ENCODE data around the gene GORASP2.

GORASP2 gene

DNA sequence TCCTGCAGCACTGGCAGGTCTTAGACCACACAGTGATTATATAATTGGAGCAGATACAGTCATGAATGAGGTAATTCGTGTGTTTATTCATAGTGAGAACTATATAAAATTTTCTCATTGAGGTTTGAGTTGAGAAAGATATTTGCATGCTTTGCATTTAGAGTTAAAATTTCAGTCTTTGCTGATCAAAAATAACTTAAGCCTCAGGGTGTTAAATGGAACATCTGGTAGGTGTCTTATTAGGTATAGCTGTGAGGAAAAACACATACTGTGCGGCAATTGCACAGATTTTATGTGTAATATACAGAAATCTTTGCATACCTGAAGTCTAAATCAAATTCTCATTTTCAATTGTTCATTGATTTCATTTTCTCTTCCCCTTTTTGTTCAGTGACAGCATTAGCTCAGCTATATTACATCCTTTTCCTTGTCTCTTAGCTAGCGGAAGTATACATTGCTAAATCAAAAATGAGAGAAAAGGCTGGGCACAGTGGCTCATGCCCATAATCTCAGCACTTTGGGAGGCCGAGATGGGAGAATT is 21.2 kb downstream of the GORASP2 start:
- H3K4me3 ChIP-seq (ENCODE audit: low read depth, low read length), result no peak overlapping the region
- DNase-seq (ENCODE audit: low read depth), result no peak

DNA sequence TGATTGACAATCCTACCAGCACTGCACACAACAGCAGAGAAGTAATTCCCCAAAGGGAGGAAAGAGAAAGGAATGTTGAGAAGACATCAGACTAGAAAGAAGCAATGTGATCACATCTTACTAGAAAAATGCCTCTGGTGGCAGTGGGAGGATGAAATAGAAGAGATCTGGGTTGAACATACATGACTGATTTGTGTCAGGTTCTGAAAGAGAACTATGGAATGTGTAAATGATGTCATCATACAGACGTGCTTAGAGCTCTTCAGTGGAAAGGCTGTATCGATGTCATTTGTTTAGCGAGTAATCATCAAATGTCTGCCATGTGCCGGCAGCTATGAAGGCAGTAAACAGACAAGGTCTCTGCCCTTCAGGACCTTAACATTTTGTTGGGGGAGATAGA is 24.9 kb downstream of the GORASP2 start:
- no peak for DNase-seq (ENCODE audit: low read depth)
- H3K4me3 ChIP-seq (ENCODE audit: low read depth, low read length), result no peak overlapping the region

DNA sequence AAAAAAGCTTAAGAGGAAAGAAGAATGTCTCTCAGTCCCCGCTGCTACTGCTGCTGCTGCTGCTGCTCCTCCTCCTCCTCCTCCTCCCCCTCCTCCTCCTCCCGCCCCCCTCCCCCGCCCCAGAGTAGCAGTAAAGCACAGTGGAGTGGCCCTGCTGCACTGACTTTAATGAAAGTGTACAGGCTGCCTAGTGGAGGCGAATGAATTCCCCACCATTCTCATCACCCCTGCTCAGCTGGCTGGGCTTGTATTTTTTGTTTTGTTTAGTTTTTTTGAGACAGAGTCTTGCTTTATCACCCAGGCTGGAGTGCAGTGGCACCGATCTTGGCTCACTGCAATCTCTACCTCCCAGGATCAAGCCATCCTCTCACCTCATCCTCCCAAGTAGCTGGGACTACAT is 34.3 kb downstream of the GORASP2 start:
- no peak for DNase-seq (ENCODE audit: low read depth)

DNA sequence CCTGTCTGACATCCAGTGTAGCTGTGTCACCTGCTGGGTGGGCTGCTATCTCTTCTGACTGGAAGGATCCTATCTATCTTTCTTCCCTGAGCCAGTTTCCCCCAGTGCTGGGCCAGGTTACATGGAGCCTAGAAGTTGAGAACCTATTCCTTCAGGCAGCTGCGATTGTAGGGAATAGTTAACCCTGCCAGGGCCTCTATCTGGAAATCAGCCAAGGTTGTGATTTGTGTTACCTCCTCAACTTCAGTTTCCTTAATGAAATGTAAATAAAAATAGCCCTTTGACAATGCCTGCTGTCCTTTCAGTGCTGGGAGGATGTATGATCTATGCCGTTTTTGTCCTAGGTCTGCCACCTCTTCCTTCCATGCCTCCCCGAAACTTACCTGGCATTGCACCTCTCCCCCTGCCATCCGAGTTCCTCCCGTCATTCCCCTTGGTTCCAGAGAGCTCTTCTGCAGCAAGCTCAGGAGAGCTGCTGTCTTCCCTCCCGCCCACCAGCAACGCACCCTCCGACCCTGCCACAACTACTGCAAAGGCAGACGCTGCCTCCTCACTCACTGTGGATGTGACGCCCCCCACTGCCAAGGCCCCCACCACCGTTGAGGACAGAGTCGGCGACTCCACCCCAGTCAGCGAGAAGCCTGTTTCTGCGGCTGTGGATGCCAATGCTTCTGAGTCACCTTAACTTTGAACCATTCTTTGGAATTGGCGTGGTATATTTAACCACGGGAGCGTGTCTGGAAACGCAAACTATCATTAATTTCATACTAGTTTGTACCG is 36.6 kb downstream of the GORASP2 start:
- no peak for DNase-seq (ENCODE audit: low read depth)
- no peak overlapping the region for H3K4me3 ChIP-seq (ENCODE audit: low read depth, low read length)

More for the DNA sequence above, 34.3 kb downstream of the GORASP2 start:
- no peak overlapping the region for H3K4me3 ChIP-seq (ENCODE audit: low read depth, low read length)

DNA sequence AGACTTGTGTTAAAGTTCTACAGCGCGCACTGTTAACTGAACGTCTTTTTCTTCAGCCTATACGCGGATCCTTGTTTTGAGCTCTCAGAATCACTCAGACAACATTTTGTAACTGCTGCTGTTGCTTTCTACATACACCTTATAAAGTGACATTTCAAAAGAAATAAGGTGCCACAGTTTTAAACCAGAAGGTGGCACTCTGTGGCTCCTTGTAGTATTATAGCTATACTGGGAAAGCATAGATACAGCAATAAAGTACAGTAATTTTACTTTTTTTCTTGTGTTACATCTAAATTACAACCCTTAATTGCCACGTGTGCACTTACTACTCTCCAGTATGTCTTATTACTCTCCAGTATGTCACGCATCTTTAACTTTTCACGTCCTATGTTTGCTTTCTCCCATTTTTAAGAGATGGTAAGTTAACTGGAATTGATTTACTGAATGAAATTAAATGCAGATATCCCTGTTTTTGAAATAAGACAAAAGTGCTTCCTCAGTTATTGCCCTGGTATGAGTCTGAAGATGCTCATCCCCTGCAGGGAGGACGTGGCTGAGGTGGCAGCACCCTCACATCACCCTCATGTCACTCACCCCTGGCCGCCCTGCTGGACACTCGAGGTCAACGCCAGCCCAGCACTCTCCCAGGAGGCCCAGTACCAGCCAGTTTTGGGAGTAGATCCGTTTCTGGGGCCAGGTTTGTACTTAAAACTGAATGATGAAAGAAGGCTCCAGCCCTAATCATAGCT is 37.8 kb downstream of the GORASP2 start:
- no peak for DNase-seq (ENCODE audit: low read depth)
- no peak overlapping the region for H3K4me3 ChIP-seq (ENCODE audit: low read depth, low read length)

DNA sequence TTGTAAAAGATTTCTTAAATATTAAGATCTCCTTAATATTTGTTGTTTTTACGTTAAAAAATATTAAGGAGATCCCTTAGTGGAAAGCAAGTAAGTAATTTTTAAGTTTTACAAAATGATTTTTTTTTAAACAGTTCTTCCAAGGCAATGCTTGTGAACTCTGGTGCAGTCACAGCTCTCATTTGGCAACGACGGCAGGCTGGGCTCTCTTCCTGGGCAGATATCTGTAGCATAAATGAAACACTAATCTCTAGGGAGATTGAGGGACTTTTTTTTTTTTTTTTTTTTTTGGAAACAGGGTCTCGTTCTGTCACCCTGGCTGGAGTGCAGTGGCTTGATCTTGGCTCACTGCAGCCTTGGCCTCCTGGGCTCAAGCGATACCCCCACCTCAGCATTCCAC is 38.5 kb downstream of the GORASP2 start:
- no peak for DNase-seq (ENCODE audit: low read depth)
- no peak overlapping the region for H3K4me3 ChIP-seq (ENCODE audit: low read depth, low read length)

DNA sequence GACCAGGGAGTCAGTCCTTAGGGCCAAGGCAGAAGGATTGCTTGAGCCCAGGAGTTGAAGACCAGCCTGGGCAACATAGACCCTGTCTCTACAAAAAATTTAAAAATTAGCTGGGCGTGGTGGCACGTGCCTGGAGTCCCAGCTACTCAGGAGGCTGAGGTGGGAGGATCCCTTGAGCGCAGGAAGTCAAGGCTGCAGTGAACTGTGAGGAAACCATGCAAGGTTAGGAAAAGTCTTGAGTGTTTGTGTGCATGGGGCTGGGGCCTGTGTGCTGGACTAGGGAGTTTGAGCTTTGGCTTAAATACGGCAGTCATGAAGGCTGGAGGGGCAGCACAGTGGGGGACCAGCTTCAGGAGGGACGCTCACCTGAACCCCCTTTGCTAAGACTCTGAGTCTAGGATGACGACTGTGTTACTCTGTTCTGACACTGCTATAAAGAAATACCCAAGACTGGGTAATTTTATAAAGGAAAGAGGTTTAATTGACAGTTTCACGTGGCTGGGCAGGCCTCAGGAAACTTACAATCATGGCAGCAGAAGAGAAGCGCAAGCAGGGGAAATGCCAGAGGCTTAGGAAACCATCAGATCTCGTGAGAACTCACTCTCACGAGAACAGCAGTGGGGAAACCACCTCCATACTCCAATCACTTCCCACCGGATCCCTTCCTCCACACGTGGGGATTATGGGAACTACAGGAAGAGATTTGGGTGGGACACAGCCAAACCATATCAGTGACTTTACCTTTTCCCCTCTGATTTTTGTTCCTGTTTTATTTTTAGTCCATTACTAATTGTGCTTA is 39.4 kb downstream of the GORASP2 start:
- no peak for DNase-seq (ENCODE audit: low read depth)
- H3K4me3 ChIP-seq (ENCODE audit: low read depth, low read length), result no peak overlapping the region

DNA sequence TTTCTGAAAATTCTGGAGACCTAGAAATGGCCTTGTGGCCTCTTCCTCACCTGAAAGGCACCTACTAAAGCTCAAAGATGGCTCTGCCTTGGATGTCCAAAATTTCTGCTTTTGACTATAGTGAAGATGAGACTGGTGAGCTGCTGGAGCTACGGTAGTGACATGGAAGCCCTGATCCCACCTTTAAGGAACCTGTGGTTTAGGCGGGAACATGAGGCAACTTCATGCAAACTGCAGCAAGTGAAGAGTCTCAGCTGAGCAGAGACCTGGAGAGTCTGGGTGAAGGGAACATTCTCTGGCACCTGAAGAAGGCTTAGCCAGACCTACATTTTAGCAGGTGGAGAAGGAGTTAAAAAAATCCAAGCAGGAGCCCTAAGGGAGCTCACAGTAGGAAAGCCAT is 40.0 kb downstream of the GORASP2 start:
- DNase-seq (ENCODE audit: low read depth), result no peak

DNA sequence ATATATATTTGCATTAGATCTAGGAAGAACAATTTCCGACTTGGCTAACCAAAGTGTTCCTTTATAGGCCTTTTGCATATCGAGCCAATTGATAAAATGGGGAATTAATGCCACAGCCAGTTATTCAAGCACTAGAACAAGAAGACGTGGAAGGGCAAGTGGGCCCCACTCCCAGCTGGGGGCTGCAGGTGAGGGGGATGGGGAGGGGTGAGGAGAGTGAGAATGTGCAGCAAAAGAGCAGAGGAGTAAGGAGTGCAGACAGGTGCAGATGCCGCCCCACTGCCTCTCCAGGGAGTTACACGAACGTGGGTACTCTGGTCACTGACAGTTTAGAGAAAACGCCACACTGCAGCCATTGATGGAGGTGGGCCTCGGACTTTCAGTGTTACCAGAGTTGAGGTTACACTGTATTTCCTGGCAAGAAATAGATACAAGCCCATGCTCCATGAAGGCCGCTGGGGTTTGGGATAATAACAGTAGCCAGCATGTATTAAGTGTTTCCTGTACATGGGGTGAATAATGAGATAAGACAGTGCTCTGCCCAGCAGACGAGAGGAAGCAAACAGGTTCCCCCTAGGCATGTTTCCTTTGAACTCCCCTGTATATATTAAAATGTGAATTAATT is 40.9 kb downstream of the GORASP2 start:
- DNase-seq (ENCODE audit: low read depth), result no peak
- no peak overlapping the region for H3K4me3 ChIP-seq (ENCODE audit: low read depth, low read length)

More for the DNA sequence above, 40.0 kb downstream of the GORASP2 start:
- no peak overlapping the region for H3K4me3 ChIP-seq (ENCODE audit: low read depth, low read length)

DNA sequence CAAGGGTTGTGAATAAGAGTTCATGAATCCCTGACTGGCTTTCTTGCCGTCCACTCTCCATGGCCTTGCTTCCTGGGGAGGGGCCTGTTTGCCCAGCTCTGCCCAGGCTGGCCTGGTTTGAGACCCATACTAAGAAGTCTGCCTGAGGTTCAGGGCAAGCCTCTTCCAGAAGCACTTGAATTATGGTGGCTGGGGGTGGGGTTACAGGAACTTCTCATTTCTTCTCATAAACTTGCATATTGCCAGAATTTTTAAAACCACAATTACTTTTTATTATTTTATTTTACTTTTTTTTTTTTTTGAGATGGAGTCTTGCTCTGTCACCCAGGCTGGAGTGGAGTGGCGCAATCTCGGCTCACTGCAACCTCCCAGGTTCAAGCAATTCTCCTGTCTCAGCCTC is 42.0 kb downstream of the GORASP2 start:
- no peak for DNase-seq (ENCODE audit: low read depth)

DNA sequence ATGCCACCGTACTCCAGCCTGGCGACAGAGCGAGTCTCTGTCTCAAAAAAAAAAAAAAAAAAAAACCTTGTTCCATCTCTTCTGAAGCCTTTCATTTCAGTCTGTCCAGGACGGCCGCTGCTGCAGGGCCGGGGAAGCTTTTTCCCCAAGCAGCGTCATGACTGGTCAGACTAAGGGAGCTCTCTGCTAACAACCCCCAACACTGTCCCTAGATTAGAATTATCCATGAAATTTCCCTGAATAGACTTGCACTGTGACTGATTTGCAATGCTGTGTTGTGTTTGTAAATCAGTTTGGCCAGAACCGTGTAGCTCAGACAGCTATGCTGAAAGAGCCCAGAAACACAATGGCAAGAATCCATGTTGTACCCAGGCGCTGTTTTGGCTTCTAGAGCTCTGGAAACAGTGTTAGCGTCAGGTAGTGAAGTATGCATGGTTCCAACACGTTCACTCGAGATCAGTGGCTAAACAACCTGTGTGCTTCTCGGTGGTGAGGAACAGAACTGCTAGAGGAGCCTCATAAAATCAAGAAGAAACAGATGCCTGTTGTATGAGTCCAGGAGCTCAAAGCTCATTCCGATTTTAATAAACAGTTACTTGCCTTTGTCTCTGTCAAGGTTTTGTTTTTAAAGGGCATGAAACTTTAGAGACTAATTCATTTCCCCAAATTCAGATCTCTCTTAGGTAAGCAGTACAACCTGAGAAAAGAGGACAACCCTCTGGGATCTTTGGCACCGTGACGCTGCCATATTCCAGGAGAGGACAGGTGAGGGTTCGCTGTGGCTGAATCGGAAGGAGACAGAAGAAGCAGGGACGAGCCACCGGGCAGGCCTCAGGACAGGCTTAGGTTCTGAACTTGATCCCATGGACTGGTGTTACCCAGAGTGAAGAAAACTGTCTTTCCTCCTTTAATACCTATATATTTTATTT is 43.5 kb downstream of the GORASP2 start:
- no peak for DNase-seq (ENCODE audit: low read depth)
- H3K4me3 ChIP-seq (ENCODE audit: low read depth, low read length), result no peak overlapping the region

More for the DNA sequence above, 42.0 kb downstream of the GORASP2 start:
- H3K4me3 ChIP-seq (ENCODE audit: low read depth, low read length), result no peak overlapping the region

DNA sequence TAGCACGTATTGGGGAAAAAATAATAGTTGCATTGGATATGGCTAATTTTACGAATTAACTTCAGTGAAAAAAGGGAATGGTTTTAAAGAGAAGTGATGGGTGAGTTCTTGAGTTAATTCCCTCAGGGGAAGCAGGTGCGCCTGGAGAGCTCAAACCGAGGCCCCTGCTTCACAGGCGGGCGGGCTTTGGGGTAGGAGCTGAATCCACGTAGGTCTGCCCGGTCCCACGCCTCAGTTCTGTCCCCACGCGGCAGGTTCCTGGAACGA is 44.1 kb downstream of the GORASP2 start:
- peak overlapping the region; percentile 76 for H3K4me3 ChIP-seq (ENCODE audit: low read depth, low read length)
- DNase-seq (ENCODE audit: low read depth), result no peak

DNA sequence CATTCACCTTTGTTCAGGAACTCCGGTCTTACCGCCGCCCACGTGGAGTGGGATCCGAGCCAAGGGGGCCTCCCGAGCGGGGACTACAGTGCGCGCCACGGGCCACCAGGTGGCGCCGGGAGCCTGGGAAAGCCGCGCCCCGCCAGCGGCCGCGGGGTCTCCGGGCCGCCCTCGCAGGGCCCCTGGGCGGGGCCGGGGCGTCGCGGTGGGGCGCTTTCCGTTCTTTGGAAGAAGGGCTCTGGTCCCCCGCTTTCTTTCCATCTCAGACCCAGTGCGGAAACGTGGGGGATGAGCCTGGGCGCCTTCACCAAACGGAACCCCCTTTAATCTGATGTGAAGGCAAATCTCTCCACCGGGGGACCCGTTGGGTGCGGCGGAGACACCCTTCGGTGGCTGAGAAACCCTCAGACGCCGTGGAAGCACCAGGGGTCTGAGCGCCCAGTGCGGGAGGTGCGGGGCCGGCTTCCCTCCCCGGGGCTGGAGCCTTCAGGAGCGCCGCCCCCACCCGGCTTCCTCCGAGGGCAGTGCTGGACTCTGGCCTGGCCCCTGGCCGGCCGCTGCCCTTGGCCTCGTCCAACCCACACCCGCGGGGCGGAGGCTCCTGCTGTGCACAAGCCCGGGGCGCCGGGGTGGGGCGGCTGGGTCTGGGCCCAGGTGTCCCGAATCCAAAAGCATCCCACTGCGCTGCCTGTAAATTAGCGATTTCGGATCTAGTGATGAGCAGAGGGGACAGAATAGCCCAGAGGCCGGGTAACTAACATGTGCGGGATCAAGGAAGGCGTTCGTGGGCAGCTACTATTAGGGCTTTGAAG is 44.6 kb downstream of the GORASP2 start:
- peak; percentile 25 for DNase-seq (ENCODE audit: low read depth)
- peak overlapping the region; percentile 76 for H3K4me3 ChIP-seq (ENCODE audit: low read depth, low read length)

DNA sequence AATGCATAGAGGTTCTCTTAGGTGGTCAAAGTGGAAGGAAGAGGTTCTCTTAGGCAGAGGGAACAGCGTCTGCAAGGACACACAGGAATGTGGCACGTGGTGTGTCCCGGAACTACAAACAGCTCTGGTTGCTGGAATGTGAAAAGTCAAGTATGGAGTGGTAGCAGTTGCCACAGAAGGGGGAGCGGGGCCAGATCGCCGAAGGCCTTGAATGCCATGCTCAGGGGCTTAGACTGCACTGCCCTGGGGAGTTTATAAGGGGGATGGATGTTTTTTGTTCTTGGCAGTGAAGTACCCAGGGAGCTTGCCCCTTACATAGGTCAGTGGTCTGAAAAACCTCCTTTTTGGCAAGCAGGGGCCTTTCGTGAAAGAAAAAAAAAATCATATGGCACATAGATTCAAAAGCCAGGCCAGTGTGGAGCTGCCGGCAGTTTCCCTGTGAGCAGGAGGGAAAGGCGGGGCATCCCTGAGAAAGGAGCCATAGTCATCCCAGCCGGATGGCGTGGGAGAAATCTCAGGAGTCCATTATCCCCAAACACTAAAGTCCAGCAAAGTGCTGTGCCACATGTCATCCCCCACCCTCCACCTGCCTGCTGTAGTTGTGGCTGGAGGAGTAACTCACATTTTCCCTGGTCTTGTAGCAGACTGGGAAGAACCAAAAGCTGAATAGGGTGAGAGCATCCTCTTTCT is 45.4 kb downstream of the GORASP2 start:
- no peak for DNase-seq (ENCODE audit: low read depth)
- peak overlapping the region; percentile 76 for H3K4me3 ChIP-seq (ENCODE audit: low read depth, low read length)

DNA sequence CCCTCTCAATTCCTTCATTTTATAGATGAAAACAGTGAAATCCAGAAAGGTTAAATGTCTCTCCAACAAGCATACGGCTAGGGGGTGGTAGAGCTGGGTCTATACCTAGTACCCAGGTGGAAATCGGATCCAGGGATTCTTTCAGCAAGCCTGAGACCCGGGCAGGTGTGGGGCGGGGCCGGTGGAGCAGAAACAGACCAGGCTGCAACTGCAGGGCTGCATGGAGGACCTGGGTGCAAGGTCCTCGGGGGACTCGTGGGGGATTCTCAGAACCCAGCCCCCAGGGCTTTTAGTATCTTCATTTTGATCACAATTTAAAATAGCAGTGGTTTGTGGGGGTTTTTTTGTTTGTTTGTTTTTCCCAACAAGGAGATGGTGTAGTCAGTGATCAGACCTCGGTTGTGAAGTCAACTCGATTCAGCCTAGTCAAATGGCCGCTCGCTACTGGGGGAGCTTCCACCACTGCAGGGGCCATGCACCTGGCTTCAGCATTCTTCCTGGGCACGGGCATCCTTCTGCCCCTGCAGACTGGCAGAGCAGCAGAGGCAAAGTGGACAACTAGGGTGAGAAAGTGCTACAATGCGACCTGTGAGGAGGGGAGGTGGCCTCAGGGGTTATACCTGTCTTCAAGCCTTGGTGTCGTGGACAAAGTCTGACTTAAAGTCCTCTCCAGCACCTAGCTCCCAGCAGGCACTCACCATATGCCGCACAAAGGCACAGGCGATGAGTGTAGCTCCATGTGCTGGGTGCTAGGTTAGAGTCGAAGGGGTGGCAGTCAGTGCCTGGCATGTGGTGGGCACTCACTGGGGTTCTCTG is 46.3 kb downstream of the GORASP2 start:
- H3K4me3 ChIP-seq (ENCODE audit: low read depth, low read length), result no peak overlapping the region
- no peak for DNase-seq (ENCODE audit: low read depth)

DNA sequence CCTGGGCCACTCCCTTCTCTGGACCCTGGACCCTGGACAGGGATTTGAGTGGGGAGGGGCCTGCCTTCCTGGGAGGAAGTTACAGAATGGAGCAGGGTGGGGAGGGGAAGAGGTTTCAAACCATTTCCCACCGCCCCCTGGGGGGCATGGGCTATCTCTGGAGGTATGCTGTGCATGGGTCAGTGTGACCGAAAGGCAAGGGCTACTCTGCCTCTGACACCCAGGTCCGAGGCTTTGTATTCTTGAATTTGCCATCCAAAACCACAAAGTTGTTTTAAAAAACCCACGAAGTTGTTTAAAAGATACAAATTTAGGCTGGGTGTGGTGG is 46.9 kb downstream of the GORASP2 start:
- no peak for DNase-seq (ENCODE audit: low read depth)
- no peak overlapping the region for H3K4me3 ChIP-seq (ENCODE audit: low read depth, low read length)

DNA sequence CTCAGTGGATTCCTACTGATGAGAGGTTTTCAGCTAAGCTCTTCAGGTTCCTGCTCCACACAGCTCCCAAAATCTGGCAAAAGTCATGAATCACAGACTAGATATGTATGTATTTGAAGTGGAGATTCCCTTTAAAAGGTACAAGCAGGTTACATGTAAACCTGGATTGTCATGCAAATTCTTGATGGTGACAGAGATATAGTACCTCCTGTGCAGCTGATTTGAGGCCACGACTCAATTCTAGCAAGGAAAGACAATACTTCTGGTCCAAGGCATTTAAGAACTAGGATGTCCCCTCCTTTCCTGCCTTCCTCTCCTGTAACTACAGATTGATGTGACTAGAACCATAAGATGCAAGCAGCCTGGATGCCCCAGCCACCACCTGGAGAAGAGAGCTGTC is 55.0 kb downstream of the GORASP2 start:
- no peak for DNase-seq (ENCODE audit: low read depth)
- no peak overlapping the region for H3K4me3 ChIP-seq (ENCODE audit: low read depth, low read length)
